Frontal cortex (tissue), 1 donor: ENCODE data around the gene NAB1. TPM values are rescaled to one million over a fixed set of nuclear protein-coding genes. Genes with fewer than 3 reads are reported as not detected.

Source experiments
- total RNA-seq: library from RNA; depleted of rRNA; stranded (reverse); fragments of >200 nt; gene quantifications from one replicate; pipeline ENCODE4 v1.2.3, GENCODE V29; 2014

NAB1 gene
- total RNA-seq, 1 donor from 2014 or later = 57.5 TPM

Other genes starting within 250 kb of the NAB1 start
- 35.5 TPM for gene MFSD6, start 240.7 kb upstream of the NAB1 start, total RNA-seq
- 2.4 TPM for gene NEMP2, start 114.4 kb upstream of the NAB1 start, total RNA-seq
- gene GLS, start 231.7 kb downstream of the NAB1 start, total RNA-seq = 192 TPM